ENCODE data around the gene USP20.

- TF ChIP-seq CTCF (IDR thresholded peaks at IDR 0.05 in 2 of 3, conservative IDR thresholded peaks at IDR 0.05 in 1 of 3; ENCODE audit: borderline replicate concordance in 1 of 3, insufficient read depth in 1 of 3, low read depth in 2 of 3, low read length in 2 of 3) (no peak), POLR2AphosphoS5 (IDR thresholded peaks at IDR 0.05; ENCODE audit: low read depth, low read length) (no peak), ZNF274 (IDR thresholded peaks at IDR 0.05; ENCODE audit: low read depth, low read length) (no peak), SRF (IDR thresholded peaks at IDR 0.05; ENCODE audit: low read depth) (no peak)
- TF ChIP-seq, protein P1, sequence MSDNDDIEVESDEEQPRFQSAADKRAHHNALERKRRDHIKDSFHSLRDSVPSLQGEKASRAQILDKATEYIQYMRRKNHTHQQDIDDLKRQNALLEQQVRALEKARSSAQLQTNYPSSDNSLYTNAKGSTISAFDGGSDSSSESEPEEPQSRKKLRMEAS (IDR thresholded peaks at IDR 0.05), result no peak
These were observed 51.2 kb downstream of the USP20 start for GRCh38 chr9:129886226-129887174.

Measured in HCT116 (cell line).